H9 (cell line): ENCODE measurements around the gene PYGB. TPM values are rescaled to one million over a fixed set of nuclear protein-coding genes. Genes with fewer than 3 reads are reported as not detected.

Source experiments
- DNase-seq: peaks from one replicate; pipeline ENCODE4 v3.0.0-alpha.2; 2017
- H2AFZ ChIP-seq: one replicate; pipeline ENCODE4 v1.6.1; 2013; ENCODE audit warnings: mild to moderate bottlenecking, low read length, control low read depth, moderate library complexity
- H2AK5ac ChIP-seq: 2 replicates; pipeline ENCODE4 v1.6.1; 2013; ENCODE audit warnings: low read length, control low read depth, mixed read lengths; ENCODE audit not compliant: insufficient read length
- H2BK120ac ChIP-seq: one replicate; pipeline ENCODE4 v1.6.1; 2013; ENCODE audit warnings: low read depth, mild to moderate bottlenecking, low read length, control low read depth, inconsistent platforms; ENCODE audit not compliant: poor library complexity, severe bottlenecking
- H2BK12ac ChIP-seq: 2 replicates; pipeline ENCODE4 v1.6.1; 2013; ENCODE audit warnings: low read length, control low read depth, mixed read lengths, low read depth; ENCODE audit not compliant: insufficient read length
- H2BK15ac ChIP-seq: 2 replicates; pipeline ENCODE4 v1.6.1; 2013; ENCODE audit warnings: low read depth, low read length, control low read depth
- H2BK20ac ChIP-seq: one replicate; pipeline ENCODE4 v1.6.1; 2013; ENCODE audit warnings: low read depth, mild to moderate bottlenecking, low read length, control low read depth, inconsistent platforms; ENCODE audit not compliant: poor library complexity, severe bottlenecking
- H2BK5ac ChIP-seq: 2 replicates; pipeline ENCODE4 v1.6.1; 2013; ENCODE audit warnings: low read length, control low read depth, mixed read lengths; ENCODE audit not compliant: insufficient read length
- H3K14ac ChIP-seq: 2 replicates; pipeline ENCODE4 v1.6.1; 2013; ENCODE audit warnings: low read length, control low read depth; ENCODE audit not compliant: insufficient read depth
- H3K18ac ChIP-seq: 2 replicates; pipeline ENCODE4 v1.6.1; 2013; ENCODE audit warnings: low read depth, mild to moderate bottlenecking, mixed read lengths, low read length, control low read depth; ENCODE audit not compliant: insufficient read length
- H3K23ac ChIP-seq: 2 replicates; pipeline ENCODE4 v1.6.1; 2013; ENCODE audit warnings: low read length, control low read depth, mixed read lengths, low read depth; ENCODE audit not compliant: insufficient read length
- H3K23me2 ChIP-seq: 2 replicates; pipeline ENCODE4 v1.6.1; 2013; ENCODE audit warnings: low read depth, mild to moderate bottlenecking, mixed read lengths, low read length, control low read depth; ENCODE audit not compliant: insufficient read length, poor library complexity, severe bottlenecking
- H3K27ac ChIP-seq: 2 replicates; pipeline ENCODE4 v1.5.1; 2013; ENCODE audit warnings: low read length, control low read depth, mixed read lengths, low read depth; ENCODE audit not compliant: insufficient read length
- H3K27me3 ChIP-seq: 2 replicates; pipeline ENCODE4 v1.6.1; 2013; ENCODE audit warnings: low read length, control low read depth, inconsistent platforms; ENCODE audit not compliant: insufficient read depth
- H3K4ac ChIP-seq: 2 replicates; pipeline ENCODE4 v1.6.1; 2013; ENCODE audit warnings: low read depth, mild to moderate bottlenecking, control low read depth, inconsistent platforms, low read length, moderate library complexity
- H3K4me1 ChIP-seq: 2 replicates; pipeline ENCODE4 v1.6.1; 2013; ENCODE audit warnings: low read length, control low read depth, inconsistent platforms; ENCODE audit not compliant: insufficient read depth
- H3K4me2 ChIP-seq: 2 replicates; pipeline ENCODE4 v1.6.1; 2013; ENCODE audit warnings: low read length, control low read depth, mixed read lengths; ENCODE audit not compliant: insufficient read length, insufficient read depth
- H3K56ac ChIP-seq: 2 replicates; pipeline ENCODE4 v1.6.1; 2013; ENCODE audit warnings: low read depth, mild to moderate bottlenecking, mixed read lengths, low read length, control low read depth; ENCODE audit not compliant: insufficient read length
- H3K79me1 ChIP-seq: 2 replicates; pipeline ENCODE4 v1.6.1; 2013; ENCODE audit warnings: low read depth, mild to moderate bottlenecking, moderate library complexity, low read length, control low read depth, inconsistent platforms; ENCODE audit not compliant: insufficient read depth, poor library complexity, severe bottlenecking
- H3K79me2 ChIP-seq: 2 replicates; pipeline ENCODE4 v1.6.1; 2013; ENCODE audit warnings: low read length, control low read depth, inconsistent platforms; ENCODE audit not compliant: insufficient read depth
- H3K9ac ChIP-seq: 2 replicates; pipeline ENCODE4 v1.6.1; 2013; ENCODE audit warnings: low read length, control low read depth, mixed read lengths; ENCODE audit not compliant: insufficient read length; ENCODE audit errors: extremely low read depth
- H3K9me3 ChIP-seq: one replicate; pipeline ENCODE4 v1.6.1; 2013; ENCODE audit warnings: low read depth, low read length, inconsistent platforms; ENCODE audit not compliant: control insufficient read depth
- H3T11ph ChIP-seq: one replicate; pipeline ENCODE4 v1.6.1; 2013; ENCODE audit warnings: mild to moderate bottlenecking, low read length, control low read depth, inconsistent platforms
- H4K20me1 ChIP-seq: one replicate; pipeline ENCODE4 v1.6.1; 2013; ENCODE audit not compliant: control insufficient read depth, insufficient read length, insufficient read depth
- H4K5ac ChIP-seq: 2 replicates; pipeline ENCODE4 v1.6.1; 2013; ENCODE audit warnings: low read depth, mild to moderate bottlenecking, mixed read lengths, low read length, control low read depth; ENCODE audit not compliant: insufficient read length
- H4K8ac ChIP-seq: replicated peaks from 2 replicates; pipeline ENCODE4 v1.6.1; 2013; ENCODE audit warnings: low read length, control low read depth, mixed read lengths, low read depth; ENCODE audit not compliant: insufficient read length
- H4K91ac ChIP-seq: 2 replicates; pipeline ENCODE4 v1.6.1; 2013; ENCODE audit warnings: low read depth, mild to moderate bottlenecking, moderate library complexity, mixed read lengths, low read length, control low read depth; ENCODE audit not compliant: insufficient read length
- H3K27ac Mint-ChIP-seq, 3 experiments: 2 replicates in 2 of 3; 3 replicates in 1 of 3; pipeline ENCODE4 v1.8.0; 2020 to 2021; ENCODE audit warnings: mixed read lengths in 3 of 3, mild to moderate bottlenecking in 1 of 3, moderate library complexity in 1 of 3
- H3K27me3 Mint-ChIP-seq: 2 replicates; pipeline ENCODE4 v1.8.0; 2021; ENCODE audit warnings: low read depth, mild to moderate bottlenecking, moderate library complexity, mixed read lengths
- H3K36me3 Mint-ChIP-seq, 3 experiments: 2 replicates in 2 of 3; 3 replicates in 1 of 3; pipeline ENCODE4 v1.8.0; 2020 to 2021; ENCODE audit warnings: low read depth in 3 of 3, mixed read lengths in 3 of 3; ENCODE audit not compliant: insufficient read depth in 1 of 3
- H3K4me1 Mint-ChIP-seq, 2 experiments: 2 replicates each; pipeline ENCODE4 v1.8.0; 2020; ENCODE audit warnings: mixed read lengths in 2 of 2
- H3K4me3 Mint-ChIP-seq, 2 experiments: 2 replicates in 1 of 2; 3 replicates in 1 of 2; pipeline ENCODE4 v1.8.0; 2020 to 2021; ENCODE audit warnings: mild to moderate bottlenecking in 2 of 2, mixed read lengths in 2 of 2, moderate library complexity in 1 of 2
- H3K9me3 Mint-ChIP-seq, 2 experiments: 2 replicates in 1 of 2; 3 replicates in 1 of 2; pipeline ENCODE4 v1.8.0; 2020; ENCODE audit warnings: mild to moderate bottlenecking in 2 of 2, mixed read lengths in 2 of 2, moderate library complexity in 1 of 2
- WGBS: extraction: QIAGEN DNeasy Blood & Tissue Kit; methylation state at CpG from one replicate; pipeline ENCODE4 v1.1.7; 2013; ENCODE audit warnings: missing lambda C conversion rate, low lambda C conversion rate, mixed read lengths; ENCODE audit not compliant: insufficient read length; ENCODE audit errors: extremely low coverage; 5-methylcytosine and 5-hydroxymethylcytosine counted together
- total RNA-seq: library from RNA; stranded (reverse); gene quantifications from 2 replicates; pipeline ENCODE4 v1.2.1, GENCODE V29; 2021
- TF ChIP-seq, protein P1 (sequence below): fragments of 200-600 bp; sonication (generic); conservative IDR thresholded peaks from 3 replicates; pipeline ENCODE4 v1.8.0; 2021; ENCODE audit warnings: antibody characterized with exemption, mild to moderate bottlenecking

The PYGB gene
- total RNA-seq, 1 experiment from 2014 or later = 46.9 TPM

DNA sequence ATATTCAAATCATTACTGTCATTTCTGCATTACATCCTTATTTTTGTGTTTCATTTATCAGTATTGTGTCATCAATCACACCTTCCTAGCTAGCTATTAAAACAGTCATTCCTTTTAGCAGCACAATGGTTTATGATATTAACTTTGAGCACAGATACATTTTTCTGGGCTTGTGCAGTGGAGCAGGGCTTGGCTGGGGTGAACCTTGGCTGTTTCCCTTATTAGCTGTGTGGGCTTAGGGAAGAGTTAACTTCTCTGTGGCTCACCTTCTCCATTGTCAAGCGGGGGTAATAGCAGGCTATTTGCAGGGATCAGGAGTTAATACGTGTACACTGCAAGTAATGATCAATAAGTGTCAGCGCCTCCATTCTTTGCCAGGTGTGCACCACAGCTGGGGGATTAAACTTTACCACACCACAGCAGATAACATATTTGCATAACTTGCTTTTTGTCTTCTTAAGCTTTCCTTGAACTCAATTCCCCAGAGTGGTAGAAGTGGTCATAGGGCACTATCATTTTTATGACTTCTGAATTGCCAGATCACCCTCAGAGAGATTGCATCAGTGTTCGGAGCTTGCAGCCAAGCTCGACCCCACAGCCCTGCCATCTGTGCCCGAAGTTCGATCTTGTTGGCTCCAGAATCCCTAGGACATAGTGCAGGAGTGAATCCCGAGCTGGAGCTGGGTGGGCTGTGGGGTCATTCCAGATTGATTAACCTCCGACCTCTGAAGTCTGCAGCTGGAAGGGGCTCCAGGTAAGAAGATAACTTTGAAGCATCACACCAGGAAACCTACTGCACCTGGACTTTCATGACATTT lies 1.5 kb upstream of the PYGB start:
- H3K23me2 ChIP-seq = peaks cover 6% of the 10 kb centered on the region
- H4K8ac ChIP-seq = no peak overlapping the region
- no peaks in the 10 kb centered on the region for H3K9me3 ChIP-seq
- H2BK15ac ChIP-seq = no peak overlapping the region
- no peak overlapping the region for H3K27ac ChIP-seq
- H3K36me3 Mint-ChIP-seq = peaks cover 2 to 6% (median 2%) of the 10 kb centered on the region in 3 experiments; a peak in 3 of 7 replicates
- H3K4ac ChIP-seq = no peak overlapping the region
- no peaks in the 10 kb centered on the region for H4K20me1 ChIP-seq
- H2BK12ac ChIP-seq = no peak overlapping the region
- H3K4me1 ChIP-seq = no peaks in the 10 kb centered on the region
- peaks cover 5% of the 10 kb centered on the region; the same call in 1 of the 2 replicates for H3K79me2 ChIP-seq
- no peak overlapping the region for H2BK20ac ChIP-seq
- H3K27me3 ChIP-seq = no peaks in the 10 kb centered on the region; the same call in 1 of the 2 replicates
- H4K91ac ChIP-seq = no peak overlapping the region
- H3K56ac ChIP-seq = no peak overlapping the region
- H3K4me3 Mint-ChIP-seq = peak overlapping the region; percentile 85 to 90
- no peak overlapping the region for H3K18ac ChIP-seq
- H3K4me1 Mint-ChIP-seq = peaks cover 48 to 51% of the 10 kb centered on the region in 2 experiments
- H2BK5ac ChIP-seq = no peak overlapping the region
- peak overlapping the region; percentile 60 for H3K4me2 ChIP-seq
- H3T11ph ChIP-seq = no peak overlapping the region
- WGBS = no CpG with 5 or more reads among the region's 9 CpGs
- no peaks in the 10 kb centered on the region for H3K79me1 ChIP-seq
- no peak overlapping the region for H3K27ac Mint-ChIP-seq
- H3K9ac ChIP-seq = no peak overlapping the region
- H3K23ac ChIP-seq = no peak overlapping the region
- peak; percentile 8 for DNase-seq
- no peak overlapping the region for H3K14ac ChIP-seq
- TF ChIP-seq, protein P1, sequence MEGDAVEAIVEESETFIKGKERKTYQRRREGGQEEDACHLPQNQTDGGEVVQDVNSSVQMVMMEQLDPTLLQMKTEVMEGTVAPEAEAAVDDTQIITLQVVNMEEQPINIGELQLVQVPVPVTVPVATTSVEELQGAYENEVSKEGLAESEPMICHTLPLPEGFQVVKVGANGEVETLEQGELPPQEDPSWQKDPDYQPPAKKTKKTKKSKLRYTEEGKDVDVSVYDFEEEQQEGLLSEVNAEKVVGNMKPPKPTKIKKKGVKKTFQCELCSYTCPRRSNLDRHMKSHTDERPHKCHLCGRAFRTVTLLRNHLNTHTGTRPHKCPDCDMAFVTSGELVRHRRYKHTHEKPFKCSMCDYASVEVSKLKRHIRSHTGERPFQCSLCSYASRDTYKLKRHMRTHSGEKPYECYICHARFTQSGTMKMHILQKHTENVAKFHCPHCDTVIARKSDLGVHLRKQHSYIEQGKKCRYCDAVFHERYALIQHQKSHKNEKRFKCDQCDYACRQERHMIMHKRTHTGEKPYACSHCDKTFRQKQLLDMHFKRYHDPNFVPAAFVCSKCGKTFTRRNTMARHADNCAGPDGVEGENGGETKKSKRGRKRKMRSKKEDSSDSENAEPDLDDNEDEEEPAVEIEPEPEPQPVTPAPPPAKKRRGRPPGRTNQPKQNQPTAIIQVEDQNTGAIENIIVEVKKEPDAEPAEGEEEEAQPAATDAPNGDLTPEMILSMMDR = no peak
- H2AFZ ChIP-seq = no peak overlapping the region
- no peak overlapping the region for H2BK120ac ChIP-seq
- peaks cover 14% of the 10 kb centered on the region for H3K27me3 Mint-ChIP-seq
- peaks cover 2 to 6% of the 10 kb centered on the region in 2 experiments; a peak in 3 of 5 replicates for H3K9me3 Mint-ChIP-seq
- no peak overlapping the region for H4K5ac ChIP-seq
- H2AK5ac ChIP-seq = no peak overlapping the region
